ENCODE measurements around the gene RAB4A. TPM values are rescaled to one million over a fixed set of nuclear protein-coding genes. Genes with fewer than 3 reads are reported as not detected.

Gene RAB4A
- total and polyA plus RNA-seq, 2 of the 8 experiments (the other 6 are each of a cell fraction or from before 2014, with no cell fraction given) = 13.3 to 68.8 TPM

DNA sequence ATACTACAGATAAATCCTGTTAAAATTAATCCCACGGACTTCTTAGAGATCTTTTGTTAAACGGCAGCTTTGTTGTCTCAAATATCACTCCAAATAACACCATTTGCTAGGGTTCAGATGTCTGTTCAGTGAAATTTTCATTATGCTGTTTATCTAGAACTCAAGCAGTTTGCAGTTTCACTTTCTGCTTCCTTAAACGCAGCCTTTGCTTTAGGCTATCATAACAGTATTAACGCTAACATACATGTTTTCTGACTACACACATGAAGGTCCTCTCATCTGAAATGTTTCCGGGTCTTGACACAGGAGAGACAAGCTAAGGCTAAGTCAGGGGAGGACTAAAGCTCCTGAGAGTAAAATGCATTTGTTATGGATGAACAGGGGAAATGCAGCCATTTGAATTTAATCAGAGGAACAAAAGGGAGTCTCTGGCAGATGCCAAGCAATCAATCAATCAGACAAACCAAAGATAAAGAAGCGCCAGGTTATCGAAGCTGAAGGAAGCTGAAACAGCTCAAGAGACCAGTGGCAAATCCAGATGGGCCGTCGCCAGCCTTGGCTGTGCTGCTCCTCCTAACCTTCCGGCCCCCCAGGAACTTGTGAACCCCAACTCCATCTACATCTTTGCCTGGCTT is 55.1 kb downstream of the RAB4A start (continued):
- TF ChIP-seq, protein P1, sequence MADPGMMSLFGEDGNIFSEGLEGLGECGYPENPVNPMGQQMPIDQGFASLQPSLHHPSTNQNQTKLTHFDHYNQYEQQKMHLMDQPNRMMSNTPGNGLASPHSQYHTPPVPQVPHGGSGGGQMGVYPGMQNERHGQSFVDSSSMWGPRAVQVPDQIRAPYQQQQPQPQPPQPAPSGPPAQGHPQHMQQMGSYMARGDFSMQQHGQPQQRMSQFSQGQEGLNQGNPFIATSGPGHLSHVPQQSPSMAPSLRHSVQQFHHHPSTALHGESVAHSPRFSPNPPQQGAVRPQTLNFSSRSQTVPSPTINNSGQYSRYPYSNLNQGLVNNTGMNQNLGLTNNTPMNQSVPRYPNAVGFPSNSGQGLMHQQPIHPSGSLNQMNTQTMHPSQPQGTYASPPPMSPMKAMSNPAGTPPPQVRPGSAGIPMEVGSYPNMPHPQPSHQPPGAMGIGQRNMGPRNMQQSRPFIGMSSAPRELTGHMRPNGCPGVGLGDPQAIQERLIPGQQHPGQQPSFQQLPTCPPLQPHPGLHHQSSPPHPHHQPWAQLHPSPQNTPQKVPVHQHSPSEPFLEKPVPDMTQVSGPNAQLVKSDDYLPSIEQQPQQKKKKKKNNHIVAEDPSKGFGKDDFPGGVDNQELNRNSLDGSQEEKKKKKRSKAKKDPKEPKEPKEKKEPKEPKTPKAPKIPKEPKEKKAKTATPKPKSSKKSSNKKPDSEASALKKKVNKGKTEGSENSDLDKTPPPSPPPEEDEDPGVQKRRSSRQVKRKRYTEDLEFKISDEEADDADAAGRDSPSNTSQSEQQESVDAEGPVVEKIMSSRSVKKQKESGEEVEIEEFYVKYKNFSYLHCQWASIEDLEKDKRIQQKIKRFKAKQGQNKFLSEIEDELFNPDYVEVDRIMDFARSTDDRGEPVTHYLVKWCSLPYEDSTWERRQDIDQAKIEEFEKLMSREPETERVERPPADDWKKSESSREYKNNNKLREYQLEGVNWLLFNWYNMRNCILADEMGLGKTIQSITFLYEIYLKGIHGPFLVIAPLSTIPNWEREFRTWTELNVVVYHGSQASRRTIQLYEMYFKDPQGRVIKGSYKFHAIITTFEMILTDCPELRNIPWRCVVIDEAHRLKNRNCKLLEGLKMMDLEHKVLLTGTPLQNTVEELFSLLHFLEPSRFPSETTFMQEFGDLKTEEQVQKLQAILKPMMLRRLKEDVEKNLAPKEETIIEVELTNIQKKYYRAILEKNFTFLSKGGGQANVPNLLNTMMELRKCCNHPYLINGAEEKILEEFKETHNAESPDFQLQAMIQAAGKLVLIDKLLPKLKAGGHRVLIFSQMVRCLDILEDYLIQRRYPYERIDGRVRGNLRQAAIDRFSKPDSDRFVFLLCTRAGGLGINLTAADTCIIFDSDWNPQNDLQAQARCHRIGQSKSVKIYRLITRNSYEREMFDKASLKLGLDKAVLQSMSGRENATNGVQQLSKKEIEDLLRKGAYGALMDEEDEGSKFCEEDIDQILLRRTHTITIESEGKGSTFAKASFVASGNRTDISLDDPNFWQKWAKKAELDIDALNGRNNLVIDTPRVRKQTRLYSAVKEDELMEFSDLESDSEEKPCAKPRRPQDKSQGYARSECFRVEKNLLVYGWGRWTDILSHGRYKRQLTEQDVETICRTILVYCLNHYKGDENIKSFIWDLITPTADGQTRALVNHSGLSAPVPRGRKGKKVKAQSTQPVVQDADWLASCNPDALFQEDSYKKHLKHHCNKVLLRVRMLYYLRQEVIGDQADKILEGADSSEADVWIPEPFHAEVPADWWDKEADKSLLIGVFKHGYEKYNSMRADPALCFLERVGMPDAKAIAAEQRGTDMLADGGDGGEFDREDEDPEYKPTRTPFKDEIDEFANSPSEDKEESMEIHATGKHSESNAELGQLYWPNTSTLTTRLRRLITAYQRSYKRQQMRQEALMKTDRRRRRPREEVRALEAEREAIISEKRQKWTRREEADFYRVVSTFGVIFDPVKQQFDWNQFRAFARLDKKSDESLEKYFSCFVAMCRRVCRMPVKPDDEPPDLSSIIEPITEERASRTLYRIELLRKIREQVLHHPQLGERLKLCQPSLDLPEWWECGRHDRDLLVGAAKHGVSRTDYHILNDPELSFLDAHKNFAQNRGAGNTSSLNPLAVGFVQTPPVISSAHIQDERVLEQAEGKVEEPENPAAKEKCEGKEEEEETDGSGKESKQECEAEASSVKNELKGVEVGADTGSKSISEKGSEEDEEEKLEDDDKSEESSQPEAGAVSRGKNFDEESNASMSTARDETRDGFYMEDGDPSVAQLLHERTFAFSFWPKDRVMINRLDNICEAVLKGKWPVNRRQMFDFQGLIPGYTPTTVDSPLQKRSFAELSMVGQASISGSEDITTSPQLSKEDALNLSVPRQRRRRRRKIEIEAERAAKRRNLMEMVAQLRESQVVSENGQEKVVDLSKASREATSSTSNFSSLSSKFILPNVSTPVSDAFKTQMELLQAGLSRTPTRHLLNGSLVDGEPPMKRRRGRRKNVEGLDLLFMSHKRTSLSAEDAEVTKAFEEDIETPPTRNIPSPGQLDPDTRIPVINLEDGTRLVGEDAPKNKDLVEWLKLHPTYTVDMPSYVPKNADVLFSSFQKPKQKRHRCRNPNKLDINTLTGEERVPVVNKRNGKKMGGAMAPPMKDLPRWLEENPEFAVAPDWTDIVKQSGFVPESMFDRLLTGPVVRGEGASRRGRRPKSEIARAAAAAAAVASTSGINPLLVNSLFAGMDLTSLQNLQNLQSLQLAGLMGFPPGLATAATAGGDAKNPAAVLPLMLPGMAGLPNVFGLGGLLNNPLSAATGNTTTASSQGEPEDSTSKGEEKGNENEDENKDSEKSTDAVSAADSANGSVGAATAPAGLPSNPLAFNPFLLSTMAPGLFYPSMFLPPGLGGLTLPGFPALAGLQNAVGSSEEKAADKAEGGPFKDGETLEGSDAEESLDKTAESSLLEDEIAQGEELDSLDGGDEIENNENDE (IDR thresholded peaks at IDR 0.05; ENCODE audit: insufficient replicate concordance, low read length) = no peak
- TF ChIP-seq RAD21 (IDR thresholded peaks at IDR 0.05 in 1 of 2, conservative IDR thresholded peaks at IDR 0.05 in 1 of 2; ENCODE audit: low read depth in 2 of 2, low read length in 2 of 2) (no peak), ASH2L (IDR thresholded peaks at IDR 0.05; ENCODE audit: low read length) (no peak), JUND (IDR thresholded peaks at IDR 0.05; ENCODE audit: low read length) (no peak), SIRT6 (IDR thresholded peaks at IDR 0.05; ENCODE audit: low read length) (no peak), TBP (IDR thresholded peaks at IDR 0.05; ENCODE audit: low read depth, low read length) (no peak), FOSL1 (IDR thresholded peaks at IDR 0.05; ENCODE audit: insufficient read depth, low read depth, low read length) (no peak), SP4 (IDR thresholded peaks at IDR 0.05; ENCODE audit: low read length) (no peak), CBX8 (IDR thresholded peaks at IDR 0.05; ENCODE audit: borderline replicate concordance, low read depth, low read length) (no peak), CEBPB (IDR thresholded peaks at IDR 0.05; ENCODE audit: low read depth, low read length) (no peak)
- TF ChIP-seq, protein P2, sequence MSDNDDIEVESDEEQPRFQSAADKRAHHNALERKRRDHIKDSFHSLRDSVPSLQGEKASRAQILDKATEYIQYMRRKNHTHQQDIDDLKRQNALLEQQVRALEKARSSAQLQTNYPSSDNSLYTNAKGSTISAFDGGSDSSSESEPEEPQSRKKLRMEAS (IDR thresholded peaks at IDR 0.05) = no peak
